ENCODE measurements around the gene CELF1.

CELF1 gene

DNA sequence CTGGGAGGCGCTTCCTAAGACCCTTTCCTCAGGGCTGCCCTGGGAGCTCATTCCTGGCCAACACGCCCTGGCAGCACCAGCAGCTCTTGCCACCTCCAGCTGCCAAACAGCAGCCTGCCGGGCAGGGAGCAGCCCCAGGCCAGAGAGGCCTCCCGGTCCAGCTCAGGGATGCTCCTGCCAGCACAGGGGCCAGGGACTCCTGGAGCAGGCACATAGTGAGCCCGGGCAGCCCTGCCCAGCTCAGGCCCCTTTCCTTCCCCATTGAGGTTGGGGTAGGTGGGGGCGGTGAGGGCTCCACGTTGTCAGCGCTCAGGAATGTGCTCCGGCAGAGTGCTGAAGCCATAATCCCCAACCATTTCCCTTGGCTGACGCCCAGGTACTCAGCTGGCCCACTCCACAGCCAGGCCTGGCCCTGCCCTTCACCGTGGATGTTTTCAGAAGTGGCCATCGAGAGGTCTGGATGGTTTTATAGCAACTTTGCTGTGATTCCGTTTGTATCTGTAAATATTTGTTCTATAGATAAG, 136.9 kb downstream of the CELF1 start:
- DNase-seq (ENCODE audit: low read depth), result peak; percentile 96
